HepG2 (cell line): Measurements from ENCODE around the gene PEMT. TPM values are rescaled to one million over a fixed set of nuclear protein-coding genes. Genes with fewer than 3 reads are reported as not detected.

Source experiments
- ATAC-seq: fragments of 200-7000 bp; cut with Tn5 transposase; 3 replicates; pipeline ENCODE4 v1.9.1; 2020; ENCODE audit warnings: mild to moderate bottlenecking, moderate library complexity
- BruUV-seq: library from RNA; stranded (reverse); fragments of 400-500 nt; replicated peaks from 2 replicates; lab custom pipeline; 2021; lab: Mats Ljungman, UMichigan
- CTCF ChIA-PET: fragments of 300-600 bp; formaldehyde crosslinking; extraction: SDS; loops from one replicate; lab custom pipeline; 2021; ENCODE audit warnings: low total read pairs, inconsistent platforms, low intra/inter-chr PET ratio; lab: Yijun Ruan, JAX
- POLR2A ChIA-PET: fragments of 350-600 bp; sonication (Branson Sonifier 250); formaldehyde crosslinking; loops from one replicate; lab custom pipeline; 2020; ENCODE audit warnings: antibody characterized with exemption, inconsistent platforms; lab: Yijun Ruan, JAX
- DNase-seq: peaks from one replicate; pipeline ENCODE4 v3.0.0-alpha.2; 2015; ENCODE audit warnings: low spot score
- FAIRE-seq: peaks from 3 replicates; lab custom pipeline; 2011; peaks lifted over from hg19 to GRCh38; lab: Jason Lieb, UNC
- H2AFZ ChIP-seq: one replicate; pipeline ENCODE4 v1.6.1; 2011; ENCODE audit warnings: low read length, inconsistent platforms
- H3K27ac ChIP-seq: fragments of 300-600 bp; 3 replicates; pipeline ENCODE4 v1.8.0; 2011; ENCODE audit warnings: mixed run types, mild to moderate bottlenecking, mixed read lengths, low read length, inconsistent platforms; ENCODE audit not compliant: insufficient read depth; ENCODE audit errors: extremely low read length
- H3K27me3 ChIP-seq, 2 experiments: fragments of 200-600 bp in 1 of 2; 2 replicates in 1 of 2; 3 replicates in 1 of 2; pipeline versions ENCODE4 v1.6.0 to v1.8.0; 2011; ENCODE audit warnings: low read length in 2 of 2, mild to moderate bottlenecking in 2 of 2, moderate library complexity in 2 of 2, inconsistent platforms in 1 of 2; ENCODE audit not compliant: insufficient read depth in 2 of 2, control insufficient read depth in 1 of 2
- H3K36me3 ChIP-seq, 2 experiments: fragments of 200-600 bp in 1 of 2; replicated peaks in 1 of 2; 2 replicates in 1 of 2; 3 replicates in 1 of 2; pipeline versions ENCODE4 v1.5.1 to v1.8.0; 2011; ENCODE audit warnings: low read length in 2 of 2, inconsistent platforms in 1 of 2; ENCODE audit not compliant: insufficient read depth in 2 of 2, control insufficient read depth in 1 of 2
- H3K4me1 ChIP-seq: 2 replicates; pipeline ENCODE4 v1.5.1; 2012; ENCODE audit warnings: low read length, inconsistent platforms; ENCODE audit not compliant: insufficient read depth
- H3K4me2 ChIP-seq: 2 replicates; pipeline ENCODE4 v1.6.0; 2011; ENCODE audit warnings: low read depth, low read length, inconsistent platforms
- H3K4me3 ChIP-seq, 3 experiments: fragments of 200-600 bp in 1 of 3; sonication (generic), shearing (Covaris generic) in 1 of 3; replicated peaks in 1 of 3; 2 replicates each; pipeline ENCODE4 v1.5.1; 2011 to 2016; ENCODE audit warnings: low read length in 3 of 3, inconsistent platforms in 2 of 3, low read depth in 2 of 3, mild to moderate bottlenecking in 2 of 3, control low read depth in 1 of 3, mixed read lengths in 1 of 3; ENCODE audit not compliant: insufficient read depth in 1 of 3
- H3K79me2 ChIP-seq: one replicate; pipeline ENCODE4 v1.6.1; 2011; ENCODE audit warnings: low read length, inconsistent platforms; ENCODE audit not compliant: insufficient read depth
- H3K9ac ChIP-seq: 2 replicates; pipeline ENCODE4 v1.6.0; 2011; ENCODE audit warnings: mild to moderate bottlenecking, low read depth, low read length, inconsistent platforms; ENCODE audit not compliant: insufficient read depth
- H3K9me3 ChIP-seq: 2 replicates; pipeline ENCODE4 v1.5.1; 2012; ENCODE audit warnings: mild to moderate bottlenecking, low read length
- H4K20me1 ChIP-seq: 2 replicates; pipeline ENCODE4 v1.6.0; 2011; ENCODE audit warnings: inconsistent platforms, mild to moderate bottlenecking, low read length, moderate library complexity; ENCODE audit not compliant: insufficient read depth
- ARID2 ChIP-seq: sonication (generic); formaldehyde crosslinking; IDR thresholded peaks from 2 replicates; pipeline ENCODE4 v1.8.1; 2022; ENCODE audit warnings: mild to moderate bottlenecking, missing genetic modification reagents, borderline replicate concordance
- CREB1 ChIP-seq, 2 experiments: fragments of 450-650 bp in 1 of 2; IDR thresholded peaks; 2 replicates each; pipeline ENCODE4 v1.6.1; 2016 to 2017; ENCODE audit warnings: control low read depth in 1 of 2, mild to moderate bottlenecking in 1 of 2, missing compliant biosample characterization in 1 of 2, missing genetic modification characterization in 1 of 2
- GABPA ChIP-seq, 2 experiments: IDR thresholded peaks; 2 replicates each; pipeline ENCODE4 v1.6.1; 2011 to 2016; ENCODE audit warnings: low read depth in 2 of 2, low read length in 1 of 2, missing biosample characterization in 1 of 2, missing genetic modification characterization in 1 of 2
- JDP2 ChIP-seq: sonication (generic); formaldehyde crosslinking; IDR thresholded peaks from 2 replicates; pipeline ENCODE4 v1.8.1; 2022; ENCODE audit warnings: missing genetic modification reagents, borderline replicate concordance
- ZBTB8A ChIP-seq: sonication (generic); formaldehyde crosslinking; IDR thresholded peaks from 2 replicates; pipeline ENCODE4 v1.4.0; 2020; ENCODE audit warnings: mild to moderate bottlenecking, low read depth, missing genetic modification reagents, borderline replicate concordance
- ZNF441 ChIP-seq: sonication (generic); formaldehyde crosslinking; IDR thresholded peaks from 2 replicates; pipeline ENCODE4 v1.7.0; 2021; ENCODE audit warnings: missing genetic modification reagents, borderline replicate concordance
- ZNF652 ChIP-seq: IDR thresholded peaks from 2 replicates; pipeline ENCODE4 v1.6.1; 2016; ENCODE audit warnings: low read depth, borderline replicate concordance
- ZNF7 ChIP-seq: IDR thresholded peaks from 2 replicates; pipeline ENCODE4 v1.6.1; 2016; ENCODE audit warnings: missing biosample characterization, missing genetic modification reagents
- ZNF747 ChIP-seq: sonication (generic); formaldehyde crosslinking; IDR thresholded peaks from 2 replicates; pipeline ENCODE4 v1.8.1; 2023; ENCODE audit warnings: missing genetic modification reagents, mild to moderate bottlenecking, borderline replicate concordance
- ZNF788 ChIP-seq: sonication (generic); formaldehyde crosslinking; IDR thresholded peaks from 2 replicates; pipeline ENCODE4 v1.5.0; 2020; ENCODE audit warnings: mild to moderate bottlenecking, missing genetic modification reagents, borderline replicate concordance
- WGBS: methylation state at CpG from one replicate; pipeline ENCODE4 v1.1.6; 2017; ENCODE audit warnings: low lambda C conversion rate; 5-methylcytosine and 5-hydroxymethylcytosine counted together
- in situ Hi-C: cut with HindIII; loops from 2 replicates; pipeline ENCODE4 v1.10.0; 2017; ENCODE audit warnings: low pct_unique_long_range_greater_than_20kb; ENCODE audit not compliant: extremely low pct_ligation_motif_present
- intact Hi-C: fragments of 100-400 bp; cut with micrococcal nuclease; formaldehyde crosslinking; loops from one replicate; pipeline ENCODE4 v1.10.0; 2022; ENCODE audit not compliant: unreplicated experiment
- polyA plus RNA-seq, 8 experiments: library from polyadenylated mRNA; depleted of rRNA in 3 of 8; stranded (reverse) in 7 of 8; unstranded in 1 of 8; fragments of >200 nt; fragmentation: Illumina TruSeq in 4 of 8; extraction: Trizol in 4 of 8; gene quantifications; 2 replicates each; pipeline versions ENCODE4 v1.2.1 to v1.2.3, GENCODE V29; 2011 to 2016; ENCODE audit warnings: low read depth in 4 of 8, missing spikeins in 1 of 8, mixed read lengths in 1 of 8; ENCODE audit not compliant: insufficient read depth in 1 of 8
- total RNA-seq, 5 experiments: library from RNA; depleted of rRNA; stranded (reverse); fragments of >200 nt; fragmentation: Illumina TruSeq; extraction: Trizol; gene quantifications; 2 replicates each; pipeline ENCODE4 v1.2.3, GENCODE V29; 2016; ENCODE audit warnings: low read depth in 1 of 5
- TF ChIP-seq, protein P1 (sequence below): sonication (generic); formaldehyde crosslinking; IDR thresholded peaks from 2 replicates; pipeline ENCODE4 v1.4.0; 2020; ENCODE audit warnings: missing genetic modification reagents
- TF ChIP-seq, protein P2 (sequence below): sonication (generic); formaldehyde crosslinking; IDR thresholded peaks from 2 replicates; pipeline ENCODE4 v1.8.0; 2022; ENCODE audit warnings: mild to moderate bottlenecking, missing genetic modification reagents; ENCODE audit not compliant: insufficient replicate concordance

PEMT gene
- total and polyA plus RNA-seq, 2 of the 13 experiments (the other 11 are each of a cell fraction or from before 2014, with no cell fraction given) = 31.7 to 43.6 TPM

DNA sequence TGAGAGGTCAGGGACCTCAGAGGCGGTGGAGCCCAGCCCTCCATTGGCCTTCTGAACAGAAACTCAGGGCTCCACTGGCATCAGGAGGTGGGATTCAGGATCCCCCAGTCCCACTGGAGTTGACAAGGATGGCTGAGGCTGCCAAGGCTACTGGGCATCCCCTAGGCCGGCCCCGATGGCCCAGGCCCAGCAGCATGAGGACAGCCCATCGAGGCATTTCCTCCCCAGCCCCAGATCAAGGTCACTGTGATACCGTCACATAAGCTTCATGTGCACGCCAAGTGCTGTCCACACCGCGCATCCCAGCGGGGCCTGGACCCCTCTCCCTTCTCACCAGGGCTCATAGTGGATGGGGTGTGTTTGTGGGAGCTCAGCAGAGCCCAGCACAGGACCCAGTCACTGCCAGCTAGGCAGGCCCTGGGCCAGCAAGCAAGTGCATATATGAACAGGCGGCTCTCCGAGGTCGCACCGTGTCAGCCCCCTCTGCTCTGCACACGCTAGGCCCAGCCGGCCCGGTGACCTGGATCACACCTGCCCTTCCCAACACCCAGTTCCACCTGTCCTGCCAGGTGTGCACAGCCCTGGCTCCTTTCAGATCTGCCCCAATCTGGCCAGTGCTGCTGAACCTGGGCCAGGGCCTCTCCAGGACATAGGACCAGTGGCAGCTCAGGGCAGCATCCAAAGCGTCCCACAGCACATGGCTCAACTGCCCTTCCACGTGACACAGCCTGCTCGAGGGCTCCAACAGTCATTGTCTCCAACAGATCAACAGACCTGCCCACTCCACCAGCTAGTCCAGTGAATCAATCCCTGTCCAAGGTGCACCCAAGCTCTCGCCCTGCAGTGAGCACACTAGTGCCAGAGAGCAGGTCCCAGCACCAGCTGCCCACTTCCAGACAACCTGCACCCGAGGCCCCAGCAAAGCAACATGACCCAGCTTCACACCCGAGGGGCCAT is 62.5 kb downstream of the PEMT start (continued):
- TF ChIP-seq, protein P1, sequence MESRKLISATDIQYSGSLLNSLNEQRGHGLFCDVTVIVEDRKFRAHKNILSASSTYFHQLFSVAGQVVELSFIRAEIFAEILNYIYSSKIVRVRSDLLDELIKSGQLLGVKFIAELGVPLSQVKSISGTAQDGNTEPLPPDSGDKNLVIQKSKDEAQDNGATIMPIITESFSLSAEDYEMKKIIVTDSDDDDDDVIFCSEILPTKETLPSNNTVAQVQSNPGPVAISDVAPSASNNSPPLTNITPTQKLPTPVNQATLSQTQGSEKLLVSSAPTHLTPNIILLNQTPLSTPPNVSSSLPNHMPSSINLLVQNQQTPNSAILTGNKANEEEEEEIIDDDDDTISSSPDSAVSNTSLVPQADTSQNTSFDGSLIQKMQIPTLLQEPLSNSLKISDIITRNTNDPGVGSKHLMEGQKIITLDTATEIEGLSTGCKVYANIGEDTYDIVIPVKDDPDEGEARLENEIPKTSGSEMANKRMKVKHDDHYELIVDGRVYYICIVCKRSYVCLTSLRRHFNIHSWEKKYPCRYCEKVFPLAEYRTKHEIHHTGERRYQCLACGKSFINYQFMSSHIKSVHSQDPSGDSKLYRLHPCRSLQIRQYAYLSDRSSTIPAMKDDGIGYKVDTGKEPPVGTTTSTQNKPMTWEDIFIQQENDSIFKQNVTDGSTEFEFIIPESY (CRISPR knock-in tag) = peak; percentile 68; the same call in 1 of the 2 replicates
- TF ChIP-seq ZNF652 = no peak

DNA sequence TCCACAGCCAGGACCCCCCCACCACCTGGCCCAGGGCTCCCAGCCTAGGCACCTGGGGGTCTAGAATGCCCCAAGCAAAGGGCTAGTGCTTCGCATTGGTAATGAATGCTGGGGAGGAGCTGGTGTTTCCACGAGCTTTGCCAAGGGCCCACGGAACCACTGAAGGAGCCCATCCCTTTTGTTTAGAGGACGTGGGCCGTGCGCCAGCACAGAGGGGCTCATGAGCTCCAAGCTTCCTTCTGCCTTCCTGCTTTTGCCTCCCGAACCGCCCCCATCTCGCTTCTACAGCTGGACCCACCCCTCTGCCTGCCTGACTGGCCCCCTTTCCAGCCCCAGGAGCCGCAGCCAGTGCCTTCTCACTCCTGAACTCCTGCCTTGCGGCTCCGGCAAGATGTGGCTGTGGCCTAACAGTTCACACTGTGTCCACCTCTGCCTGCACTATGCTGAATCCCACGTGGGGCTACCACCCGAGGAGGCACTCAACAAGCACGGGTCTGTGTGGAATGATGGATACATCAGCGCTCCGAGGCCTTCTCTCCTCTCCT is 63.5 kb downstream of the PEMT start:
- BruUV-seq = no TSS peak
- Histone ChIP-seq H3K4me3 (no peak overlapping the region), H3K9ac (no peak overlapping the region), H4K20me1 (peaks cover 20% of the 10 kb centered on the region; the same call in 1 of the 2 replicates), H3K79me2 (no peaks in the 10 kb centered on the region), H3K4me1 (peaks cover 22% of the 10 kb centered on the region), H2AFZ (no peak overlapping the region), H3K27ac (no peak overlapping the region), H3K36me3 (no peaks in the 10 kb centered on the region), H3K4me2 (no peak overlapping the region), H3K27me3 (no peaks in the 10 kb centered on the region), H3K9me3 (no peaks in the 10 kb centered on the region)
- CTCF ChIA-PET = no interaction called here
- in situ Hi-C loops (no loop called here), intact Hi-C loops (no loop called here)
- FAIRE-seq = no peak
- no peak for ATAC-seq
- no peak for DNase-seq
- POLR2A ChIA-PET = interaction anchor here (1.1 to 2.9 kb wide), 3 partner anchors 11 to 32 kb away, joined by 3 to 13 read pairs (median 10); partner anchors contain the start of gene RASD1
- TF ChIP-seq CREB1 (IDR thresholded peaks at IDR 0.05) (no peak), CREB1 (CRISPR knock-in tag; IDR thresholded peaks at IDR 0.05) (no peak), JDP2 (no peak), ZNF788 (CRISPR knock-in tag) (no peak), ZNF441 (CRISPR knock-in tag) (no peak), ZNF7 (no peak), ZNF747 (CRISPR knock-in tag) (no peak), ZBTB8A (CRISPR knock-in tag) (no peak), ARID2 (CRISPR knock-in tag) (no peak), GABPA (IDR thresholded peaks at IDR 0.05; ENCODE audit: low read depth, low read length) (no peak), GABPA (CRISPR knock-in tag; IDR thresholded peaks at IDR 0.05; ENCODE audit: low read depth) (no peak)
- TF ChIP-seq, protein P2, sequence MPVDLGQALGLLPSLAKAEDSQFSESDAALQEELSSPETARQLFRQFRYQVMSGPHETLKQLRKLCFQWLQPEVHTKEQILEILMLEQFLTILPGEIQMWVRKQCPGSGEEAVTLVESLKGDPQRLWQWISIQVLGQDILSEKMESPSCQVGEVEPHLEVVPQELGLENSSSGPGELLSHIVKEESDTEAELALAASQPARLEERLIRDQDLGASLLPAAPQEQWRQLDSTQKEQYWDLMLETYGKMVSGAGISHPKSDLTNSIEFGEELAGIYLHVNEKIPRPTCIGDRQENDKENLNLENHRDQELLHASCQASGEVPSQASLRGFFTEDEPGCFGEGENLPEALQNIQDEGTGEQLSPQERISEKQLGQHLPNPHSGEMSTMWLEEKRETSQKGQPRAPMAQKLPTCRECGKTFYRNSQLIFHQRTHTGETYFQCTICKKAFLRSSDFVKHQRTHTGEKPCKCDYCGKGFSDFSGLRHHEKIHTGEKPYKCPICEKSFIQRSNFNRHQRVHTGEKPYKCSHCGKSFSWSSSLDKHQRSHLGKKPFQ (CRISPR knock-in tag) = no peak
- 99% methylated on average over 17 of the region's 17 CpGs for WGBS
